Ascending aorta (tissue), 2 donors: ENCODE data around the gene NCS1. TPM values are rescaled to one million over a fixed set of nuclear protein-coding genes. Genes with fewer than 3 reads are reported as not detected.

ENCODE experiments used
- DNase-seq, 2 donors: peaks; one replicate each; pipeline ENCODE4 v3.0.0-alpha.2; 2019; ENCODE audit warnings: low spot score in 2 of 2
- H3K27ac ChIP-seq, 2 donors: fragments of 200-600 bp; sonication (generic); one replicate each; pipeline ENCODE4 v1.5.1; 2016 to 2017; ENCODE audit warnings: mild to moderate bottlenecking in 1 of 2
- H3K27me3 ChIP-seq: fragments of 200-600 bp; sonication (generic); one replicate; pipeline ENCODE4 v1.5.1; 2017
- H3K36me3 ChIP-seq, 2 donors: fragments of 200-600 bp; sonication (generic); one replicate each; pipeline ENCODE4 v1.5.1; 2016
- H3K4me1 ChIP-seq, 2 donors: fragments of 200-600 bp; sonication (generic); one replicate each; pipeline ENCODE4 v1.5.1; 2016 to 2017; ENCODE audit warnings: mild to moderate bottlenecking in 1 of 2
- H3K4me3 ChIP-seq, 2 donors: fragments of 200-600 bp; sonication (generic); one replicate each; pipeline ENCODE4 v1.5.1; 2016 to 2017; ENCODE audit warnings: mild to moderate bottlenecking in 1 of 2
- H3K9me3 ChIP-seq, 2 donors: fragments of 200-600 bp; sonication (generic); one replicate each; pipeline ENCODE4 v1.5.1; 2016
- CTCF ChIP-seq, 3 experiments: fragments of 200-600 bp in 2 of 3; fragments of 450-650 bp in 1 of 3; sonication (generic) in 2 of 3; IDR thresholded peaks; one replicate each; pipeline ENCODE4 v1.5.1; 2016 to 2019; ENCODE audit warnings: antibody characterized with exemption in 3 of 3, mild to moderate bottlenecking in 1 of 3, moderate library complexity in 1 of 3
- intact Hi-C: fragments of 100-400 bp; cut with DNase I; formaldehyde crosslinking; loops from one replicate; pipeline ENCODE4 v1.15.1; 2023
- total RNA-seq: library from RNA; depleted of rRNA; stranded (reverse); fragments of >200 nt; gene quantifications from one replicate; pipeline ENCODE4 v1.1.0, GENCODE V29; 2016

Gene NCS1
- total RNA-seq, 1 donor from 2014 or later, result 34.7 TPM

DNA sequence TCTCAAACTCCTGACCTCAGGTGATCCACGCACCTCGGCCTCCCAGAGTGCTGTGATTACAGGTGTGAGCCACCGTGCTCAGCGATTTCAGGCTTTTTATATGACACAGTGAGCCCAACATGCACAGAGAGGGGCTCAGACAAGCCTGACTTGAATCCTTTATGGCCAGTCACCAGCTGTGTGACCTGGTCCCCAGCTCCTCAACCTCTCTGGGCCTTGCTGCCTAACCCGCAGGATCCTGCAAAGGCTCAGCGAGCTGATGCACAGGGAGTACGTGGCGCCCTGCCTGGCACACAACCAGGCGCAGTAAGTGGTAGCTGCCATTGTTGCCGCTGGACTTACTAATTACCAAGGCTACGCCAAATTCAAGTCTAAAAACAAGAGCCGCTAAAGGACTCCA lies 16.6 kb upstream of the NCS1 start:
- DNase-seq, result no peak
- no peak overlapping the region for H3K27ac ChIP-seq
- intact Hi-C loops, result loop anchor here (1.0 to 5.0 kb wide), 2 partner anchors 48 to 81 kb away; no protein-coding TSS in a partner anchor
- H3K4me3 ChIP-seq, result no peak overlapping the region
- no peaks in the 10 kb centered on the region for H3K9me3 ChIP-seq
- no peaks in the 10 kb centered on the region for H3K36me3 ChIP-seq
- no peaks in the 10 kb centered on the region for H3K4me1 ChIP-seq
- H3K27me3 ChIP-seq, result no peaks in the 10 kb centered on the region
- TF ChIP-seq CTCF (IDR thresholded peaks at IDR 0.05), result no peak

GRCh38 chr9:130156672-130157071 lies 15.5 kb upstream of the NCS1 start:
- Histone ChIP-seq H3K36me3 (no peaks in the 10 kb centered on the region), H3K4me3 (no peak overlapping the region), H3K4me1 (no peaks in the 10 kb centered on the region), H3K27me3 (no peaks in the 10 kb centered on the region), H3K27ac (no peak overlapping the region), H3K9me3 (no peaks in the 10 kb centered on the region)
- DNase-seq, result peak in 1 of 2 donors; percentile 79
- TF ChIP-seq CTCF (IDR thresholded peaks at IDR 0.05), result peak; percentile 48 to 62 (median 54)
- intact Hi-C loops, result loop anchor here (1.0 to 5.0 kb wide), 2 partner anchors 49 to 80 kb away; no protein-coding TSS in a partner anchor

GRCh38 chr9:130157079-130157478 lies 15.1 kb upstream of the NCS1 start:
- intact Hi-C loops, result loop anchor here (5.0 kb wide), 1 partner anchor 50 kb away; no protein-coding TSS in a partner anchor
- Histone ChIP-seq H3K36me3 (no peaks in the 10 kb centered on the region), H3K27ac (no peak overlapping the region), H3K4me1 (no peaks in the 10 kb centered on the region), H3K9me3 (no peaks in the 10 kb centered on the region), H3K27me3 (no peaks in the 10 kb centered on the region), H3K4me3 (no peak overlapping the region)
- no peak for DNase-seq
- no peak for TF ChIP-seq CTCF (IDR thresholded peaks at IDR 0.05)

GRCh38 chr9:130158001-130158400 lies 14.2 kb upstream of the NCS1 start:
- no peak for DNase-seq
- H3K9me3 ChIP-seq, result no peaks in the 10 kb centered on the region
- H3K27me3 ChIP-seq, result no peaks in the 10 kb centered on the region
- H3K36me3 ChIP-seq, result no peaks in the 10 kb centered on the region
- H3K4me1 ChIP-seq, result no peaks in the 10 kb centered on the region
- intact Hi-C loops, result loop anchor here (5.0 kb wide), 1 partner anchor 51 kb away; no protein-coding TSS in a partner anchor
- H3K4me3 ChIP-seq, result no peak overlapping the region
- H3K27ac ChIP-seq, result no peak overlapping the region
- TF ChIP-seq CTCF (IDR thresholded peaks at IDR 0.05), result no peak

GRCh38 chr9:130159057-130159456 lies 13.1 kb upstream of the NCS1 start:
- H3K9me3 ChIP-seq, result no peaks in the 10 kb centered on the region
- no peaks in the 10 kb centered on the region for H3K36me3 ChIP-seq
- intact Hi-C loops, result loop anchor here (5.0 kb wide), 1 partner anchor 52 kb away; no protein-coding TSS in a partner anchor
- DNase-seq, result no peak
- TF ChIP-seq CTCF (IDR thresholded peaks at IDR 0.05), result no peak
- no peaks in the 10 kb centered on the region for H3K4me1 ChIP-seq
- no peak overlapping the region for H3K27ac ChIP-seq
- H3K27me3 ChIP-seq, result no peaks in the 10 kb centered on the region
- H3K4me3 ChIP-seq, result no peak overlapping the region
